Stomach (tissue), 9 donors: ENCODE results near the gene HS2ST1. TPM values are rescaled to one million over a fixed set of nuclear protein-coding genes. Genes with fewer than 3 reads are reported as not detected.
A peak's percentile ranks its signal among the peaks of the same experiment; 100 is the strongest.

Experiments used
- DNase-seq, 2 donors: peaks; one replicate each; pipeline versions ENCODE4 v3.0.0 to v3.0.0-alpha.2; 2013 to 2019
- H3K27ac ChIP-seq, 5 donors: fragments of 200-600 bp in 4 of 5; sonication (generic) in 4 of 5; one replicate each; pipeline ENCODE4 v1.5.1; 2013 to 2019; ENCODE audit warnings: mild to moderate bottlenecking in 1 of 5, moderate library complexity in 1 of 5
- H3K27me3 ChIP-seq, 3 donors: fragments of 200-600 bp; sonication (generic); one replicate each; pipeline ENCODE4 v1.5.1; 2017 to 2019; ENCODE audit warnings: mixed run types in 1 of 3
- H3K36me3 ChIP-seq, 4 donors: fragments of 200-600 bp; sonication (generic); 1 replicate in 3 of 4; 2 replicates in 1 of 4; pipeline ENCODE4 v1.5.1; 2016 to 2019
- H3K4me1 ChIP-seq, 4 donors: fragments of 200-600 bp; sonication (generic); one replicate each; pipeline ENCODE4 v1.5.1; 2016 to 2019
- H3K4me3 ChIP-seq, 4 donors: fragments of 200-600 bp; sonication (generic) in 3 of 4; one replicate each; pipeline ENCODE4 v1.5.1; 2016 to 2019; ENCODE audit warnings: mild to moderate bottlenecking in 1 of 4
- H3K9me3 ChIP-seq, 4 donors: fragments of 200-600 bp; sonication (generic); one replicate each; pipeline ENCODE4 v1.5.1; 2016 to 2019
- EP300 ChIP-seq: sonication (generic); formaldehyde crosslinking; IDR thresholded peaks from one replicate; pipeline ENCODE4 v1.6.1; 2017; ENCODE audit warnings: antibody characterized with exemption
- POLR2A ChIP-seq, 4 donors: fragments of 450-650 bp; IDR thresholded peaks; one replicate each; pipeline ENCODE4 v1.6.1; 2016; ENCODE audit warnings: antibody characterized with exemption in 4 of 4, control low read depth in 2 of 4, mild to moderate bottlenecking in 1 of 4, moderate library complexity in 1 of 4
- POLR2AphosphoS5 ChIP-seq, 3 donors: sonication (generic); formaldehyde crosslinking; IDR thresholded peaks; one replicate each; pipeline ENCODE4 v1.6.1; 2016; ENCODE audit warnings: antibody characterized with exemption in 3 of 3
- WGBS, 5 donors: extraction: QIAGEN DNeasy Blood & Tissue Kit in 3 of 5; methylation state at CpG; one replicate each; pipeline versions ENCODE4 v1.1.5 to v1.1.7; 2013 to 2018; 5-methylcytosine and 5-hydroxymethylcytosine counted together
- intact Hi-C: fragments of 100-400 bp; cut with DNase I; formaldehyde crosslinking; loops from one replicate; pipeline ENCODE4 v1.15.1; 2023; ENCODE audit warnings: low total_unique reads
- polyA plus RNA-seq, 3 donors: library from polyadenylated mRNA; stranded (reverse); fragments of 200-250 nt; gene quantifications; one replicate each; pipeline ENCODE4 v1.2.3, GENCODE V29; 2013
- total RNA-seq, 5 donors: library from RNA; depleted of rRNA; stranded (reverse); fragments of >200 nt; gene quantifications; one replicate each; pipeline versions ENCODE4 v1.1.0 to v1.2.3, GENCODE V29; 2014 to 2016
- TF ChIP-seq, protein P1 (sequence below), 7 experiments: fragments of 450-650 bp in 4 of 7; fragments of 200-600 bp in 3 of 7; sonication (generic) in 3 of 7; IDR thresholded peaks; one replicate each; pipeline ENCODE4 v1.5.1; 2016 to 2019; ENCODE audit warnings: antibody characterized with exemption in 7 of 7, control low read depth in 2 of 7, mild to moderate bottlenecking in 1 of 7
- donor health status: healthy with polysubstance abuse.
- donor health status: Bipolar disorder and iron deficiency.
- donor health status: healthy.

Gene HS2ST1
- total and polyA plus RNA-seq, 8 donors: 1.8 to 29.0 (median 5.1) TPM

- H3K27ac ChIP-seq: peak overlapping the region; percentile 86 to 95 (median 92)
- 4 to 7% (median 6%) methylated on average over 14 of the region's 14 CpGs for WGBS, 5 donors
- no peak for TF ChIP-seq EP300
- TF ChIP-seq, protein P1, sequence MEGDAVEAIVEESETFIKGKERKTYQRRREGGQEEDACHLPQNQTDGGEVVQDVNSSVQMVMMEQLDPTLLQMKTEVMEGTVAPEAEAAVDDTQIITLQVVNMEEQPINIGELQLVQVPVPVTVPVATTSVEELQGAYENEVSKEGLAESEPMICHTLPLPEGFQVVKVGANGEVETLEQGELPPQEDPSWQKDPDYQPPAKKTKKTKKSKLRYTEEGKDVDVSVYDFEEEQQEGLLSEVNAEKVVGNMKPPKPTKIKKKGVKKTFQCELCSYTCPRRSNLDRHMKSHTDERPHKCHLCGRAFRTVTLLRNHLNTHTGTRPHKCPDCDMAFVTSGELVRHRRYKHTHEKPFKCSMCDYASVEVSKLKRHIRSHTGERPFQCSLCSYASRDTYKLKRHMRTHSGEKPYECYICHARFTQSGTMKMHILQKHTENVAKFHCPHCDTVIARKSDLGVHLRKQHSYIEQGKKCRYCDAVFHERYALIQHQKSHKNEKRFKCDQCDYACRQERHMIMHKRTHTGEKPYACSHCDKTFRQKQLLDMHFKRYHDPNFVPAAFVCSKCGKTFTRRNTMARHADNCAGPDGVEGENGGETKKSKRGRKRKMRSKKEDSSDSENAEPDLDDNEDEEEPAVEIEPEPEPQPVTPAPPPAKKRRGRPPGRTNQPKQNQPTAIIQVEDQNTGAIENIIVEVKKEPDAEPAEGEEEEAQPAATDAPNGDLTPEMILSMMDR (IDR thresholded peaks at IDR 0.05): no peak
- H3K4me1 ChIP-seq: peaks cover 18 to 46% (median 30%) of the 10 kb centered on the region in 4 donors
- H3K9me3 ChIP-seq: no peaks in the 10 kb centered on the region
- DNase-seq: peak in 1 of 2 donors; percentile 11
- peak overlapping the region; percentile 81 to 96 (median 92) for H3K4me3 ChIP-seq
- no peaks in the 10 kb centered on the region for H3K27me3 ChIP-seq
- intact Hi-C loops: no loop called here
- H3K36me3 ChIP-seq: no peaks in the 10 kb centered on the region
Observed at GRCh38 chr1:86915737-86916235, 1.4 kb downstream of the HS2ST1 start.

GRCh38 chr1:86916752-86917151 is 2.3 kb downstream of the HS2ST1 start:
- Histone ChIP-seq H3K27me3 (no peaks in the 10 kb centered on the region), H3K36me3 (no peaks in the 10 kb centered on the region), H3K4me1 (peaks cover 13 to 36% (median 23%) of the 10 kb centered on the region in 4 donors), H3K27ac (no peak overlapping the region), H3K4me3 (no peak overlapping the region), H3K9me3 (no peaks in the 10 kb centered on the region)
- TF ChIP-seq POLR2AphosphoS5 (IDR thresholded peaks at IDR 0.05): no peak
- no peak for TF ChIP-seq EP300
- no peak for TF ChIP-seq POLR2A (IDR thresholded peaks at IDR 0.05)
- TF ChIP-seq, protein P1 (IDR thresholded peaks at IDR 0.05): no peak
- DNase-seq: no peak
- intact Hi-C loops: no loop called here
- 89 to 97% (median 94%) methylated on average over 1 of the region's 1 CpG for WGBS, 5 donors

- intact Hi-C loops: no loop called here
- Histone ChIP-seq H3K4me1 (peaks cover 0 to 6% (median under 1%) of the 10 kb centered on the region in 4 donors), H3K4me3 (no peak overlapping the region), H3K9me3 (peaks cover 0 to 19% (median 7%) of the 10 kb centered on the region in 4 donors), H3K27me3 (no peaks in the 10 kb centered on the region), H3K36me3 (no peaks in the 10 kb centered on the region), H3K27ac (no peak overlapping the region)
- TF ChIP-seq, protein P1 (IDR thresholded peaks at IDR 0.05): no peak
- TF ChIP-seq POLR2A (IDR thresholded peaks at IDR 0.05): no peak
- TF ChIP-seq EP300: no peak
- TF ChIP-seq POLR2AphosphoS5 (IDR thresholded peaks at IDR 0.05): no peak
- no peak for DNase-seq
- WGBS, 5 donors: 95 to 100% (median 100%) methylated on average over 1 of the region's 1 CpG
Observed at GRCh38 chr1:86922445-86922844, 8.0 kb downstream of the HS2ST1 start.

DNA sequence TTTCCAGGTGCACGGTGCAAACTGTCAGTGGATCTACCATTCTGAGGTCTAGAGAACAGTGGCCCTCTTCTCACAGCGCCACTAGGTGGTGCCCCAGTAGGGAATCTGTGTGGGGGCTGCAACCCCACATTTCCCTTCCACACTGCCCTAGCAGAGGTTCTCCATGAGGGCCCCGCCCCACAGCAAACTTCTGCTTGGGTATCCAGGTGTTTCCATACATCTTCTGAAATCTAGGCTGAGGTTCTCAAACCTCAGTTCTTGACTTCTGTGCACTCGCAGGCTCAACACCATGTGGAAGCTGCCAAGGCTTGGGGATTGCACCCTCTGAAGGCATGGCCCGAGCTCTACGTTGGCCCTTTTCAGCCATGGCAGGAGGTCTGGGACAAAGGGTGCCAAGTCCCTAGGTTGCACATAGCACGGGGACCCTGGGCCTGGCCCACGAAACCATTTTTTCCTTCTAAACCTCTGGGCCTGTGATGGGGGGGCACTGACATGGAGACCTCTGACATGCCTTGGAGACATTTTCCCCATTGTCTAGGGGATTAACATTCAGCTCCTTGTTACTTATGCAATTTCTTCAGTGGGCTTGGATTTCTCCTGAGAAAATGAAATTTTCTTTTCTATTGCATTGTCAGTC is 10.0 kb downstream of the HS2ST1 start:
- WGBS, 5 donors: 95 to 99% (median 97%) methylated on average over 7 to 8 of the region's 8 CpGs
- TF ChIP-seq POLR2AphosphoS5 (IDR thresholded peaks at IDR 0.05) (no peak), EP300 (no peak), POLR2A (IDR thresholded peaks at IDR 0.05) (no peak)
- TF ChIP-seq, protein P1 (IDR thresholded peaks at IDR 0.05): no peak
- Histone ChIP-seq H3K4me3 (no peak overlapping the region), H3K4me1 (peaks cover 0 to 14% (median 0%) of the 10 kb centered on the region in 4 donors), H3K36me3 (no peaks in the 10 kb centered on the region), H3K27me3 (no peaks in the 10 kb centered on the region), H3K9me3 (peaks cover 0 to 19% (median 7%) of the 10 kb centered on the region in 4 donors), H3K27ac (no peak overlapping the region)
- DNase-seq: no peak
- intact Hi-C loops: no loop called here
